GM12874 (cell line): ENCODE measurements around the gene DGKE.
A peak's percentile ranks its signal among the peaks of the same experiment; 100 is the strongest.

Source experiments
- TF ChIP-seq, protein P1 (sequence below): IDR thresholded peaks from 2 replicates; pipeline ENCODE4 v1.5.1; 2011; ENCODE audit warnings: low read depth, mild to moderate bottlenecking, control low read depth, low read length, moderate library complexity; ENCODE audit not compliant: insufficient read depth

Gene DGKE

DNA sequence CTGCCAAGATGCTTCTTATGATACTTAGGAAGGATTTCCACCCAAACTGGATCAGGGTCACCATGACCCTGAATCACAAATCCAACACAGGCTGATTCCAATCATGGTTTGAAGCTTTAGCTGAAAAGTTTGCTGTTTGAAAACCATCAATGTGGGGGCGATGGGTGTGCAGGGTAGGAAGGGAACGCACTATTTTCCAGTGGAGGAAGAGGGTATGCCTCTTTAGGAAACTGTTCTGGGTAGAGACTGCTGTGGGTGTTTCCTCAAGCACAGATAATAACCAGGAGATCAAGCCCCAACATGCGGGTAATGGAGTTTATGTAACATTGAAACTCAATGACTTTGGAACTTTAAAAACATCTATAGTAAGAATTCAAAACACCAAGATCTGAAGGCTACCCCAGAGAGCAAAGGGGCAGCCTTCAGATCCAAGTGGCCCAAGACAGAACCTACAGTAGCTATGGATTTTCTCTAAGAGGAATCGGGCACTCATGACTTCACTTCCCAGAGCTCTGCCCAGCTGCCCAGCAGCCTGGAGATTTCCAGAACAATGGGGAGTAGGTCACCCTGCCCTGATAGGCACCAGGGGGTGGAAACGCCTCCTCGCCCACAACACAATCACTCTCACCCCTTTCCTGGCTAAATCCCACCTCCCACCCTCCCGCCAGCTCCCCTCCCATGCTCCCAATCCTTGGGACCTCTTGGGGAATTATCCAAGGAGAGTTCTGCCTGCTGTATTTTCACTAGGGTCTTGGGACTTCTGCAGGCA is 57.1 kb downstream of the DGKE start:
- TF ChIP-seq, protein P1, sequence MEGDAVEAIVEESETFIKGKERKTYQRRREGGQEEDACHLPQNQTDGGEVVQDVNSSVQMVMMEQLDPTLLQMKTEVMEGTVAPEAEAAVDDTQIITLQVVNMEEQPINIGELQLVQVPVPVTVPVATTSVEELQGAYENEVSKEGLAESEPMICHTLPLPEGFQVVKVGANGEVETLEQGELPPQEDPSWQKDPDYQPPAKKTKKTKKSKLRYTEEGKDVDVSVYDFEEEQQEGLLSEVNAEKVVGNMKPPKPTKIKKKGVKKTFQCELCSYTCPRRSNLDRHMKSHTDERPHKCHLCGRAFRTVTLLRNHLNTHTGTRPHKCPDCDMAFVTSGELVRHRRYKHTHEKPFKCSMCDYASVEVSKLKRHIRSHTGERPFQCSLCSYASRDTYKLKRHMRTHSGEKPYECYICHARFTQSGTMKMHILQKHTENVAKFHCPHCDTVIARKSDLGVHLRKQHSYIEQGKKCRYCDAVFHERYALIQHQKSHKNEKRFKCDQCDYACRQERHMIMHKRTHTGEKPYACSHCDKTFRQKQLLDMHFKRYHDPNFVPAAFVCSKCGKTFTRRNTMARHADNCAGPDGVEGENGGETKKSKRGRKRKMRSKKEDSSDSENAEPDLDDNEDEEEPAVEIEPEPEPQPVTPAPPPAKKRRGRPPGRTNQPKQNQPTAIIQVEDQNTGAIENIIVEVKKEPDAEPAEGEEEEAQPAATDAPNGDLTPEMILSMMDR: no peak

- TF ChIP-seq, protein P1: peak; percentile 25; the same call in 1 of the 2 replicates
Measured at GRCh38 chr17:56891751-56892150, 57.8 kb downstream of the DGKE start.

- TF ChIP-seq, protein P1: no peak
Measured at GRCh38 chr17:56892333-56892732, 58.4 kb downstream of the DGKE start.

DNA sequence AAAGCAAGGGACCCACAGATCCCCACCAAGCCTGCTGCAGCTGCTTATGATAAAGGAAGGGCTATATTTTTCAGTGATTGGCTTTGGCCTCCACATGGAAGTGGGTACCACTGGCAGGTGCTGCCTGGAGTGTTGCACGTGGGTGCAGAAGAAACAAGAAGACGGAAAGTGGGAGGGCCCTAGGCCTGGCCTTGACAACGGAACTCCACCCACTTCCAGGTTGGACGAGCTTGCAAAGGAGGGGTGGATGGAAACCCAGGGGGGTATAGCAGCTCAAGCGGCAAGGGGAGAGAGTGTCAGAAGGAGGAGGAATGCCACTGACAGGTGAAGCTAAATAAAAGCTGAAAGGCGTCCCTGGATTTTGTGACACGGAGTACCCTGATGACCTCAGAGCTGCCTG is 59.6 kb downstream of the DGKE start:
- TF ChIP-seq, protein P1: no peak

- TF ChIP-seq, protein P1: no peak
Measured at GRCh38 chr17:56894859-56895455, 61.0 kb downstream of the DGKE start.

GRCh38 chr17:56896217-56896967 is 62.4 kb downstream of the DGKE start:
- TF ChIP-seq, protein P1: no peak

DNA sequence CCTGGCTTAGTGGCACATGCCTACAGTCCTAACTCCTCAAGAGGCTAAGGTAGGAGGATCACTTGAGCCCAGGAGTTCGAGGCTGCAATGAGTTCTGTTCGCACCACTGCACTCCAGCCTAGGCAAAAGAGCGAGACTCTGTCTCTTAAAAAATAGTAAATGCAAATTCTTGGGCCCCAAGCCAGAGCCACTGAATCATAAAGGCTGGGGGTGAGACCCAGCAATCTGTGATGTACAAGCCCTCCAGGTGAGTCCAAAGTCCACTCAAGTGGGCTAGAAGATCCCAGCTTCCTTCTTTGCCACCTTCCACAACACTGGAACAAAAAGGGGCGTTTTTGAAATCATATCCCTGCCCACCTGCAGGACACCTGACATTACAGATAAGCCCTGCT is 63.0 kb downstream of the DGKE start:
- TF ChIP-seq, protein P1: no peak
